NCI-H2171 treated with DMSO at 0.1 percent for 48 hours (cell line): Measurements from ENCODE around the gene TMEM235.

ENCODE experiments used
- DNase-seq: peaks from one replicate; lab custom pipeline; 2025; lab: John Stamatoyannopoulos, UW

TMEM235 gene

GRCh38 chr17:78255029-78255656 is 23.7 kb downstream of the TMEM235 start:
- no peak for DNase-seq

GRCh38 chr17:78255953-78256706 is 24.7 kb downstream of the TMEM235 start:
- DNase-seq, result no peak

- no peak for DNase-seq
Measured at GRCh38 chr17:78256707-78257591, 25.5 kb downstream of the TMEM235 start.

GRCh38 chr17:78257810-78258322 is 26.4 kb downstream of the TMEM235 start:
- no peak for DNase-seq

GRCh38 chr17:78258323-78259191 is 27.1 kb downstream of the TMEM235 start:
- DNase-seq, result no peak

GRCh38 chr17:78259192-78259554 is 27.7 kb downstream of the TMEM235 start:
- no peak for DNase-seq

GRCh38 chr17:78263063-78263735 is 31.8 kb downstream of the TMEM235 start:
- no peak for DNase-seq

- DNase-seq, result no peak
Measured at GRCh38 chr17:78263736-78264340, 32.4 kb downstream of the TMEM235 start.

- no peak for DNase-seq
Measured at GRCh38 chr17:78264590-78264989, 33.2 kb downstream of the TMEM235 start.

GRCh38 chr17:78265121-78265520 is 33.7 kb downstream of the TMEM235 start:
- DNase-seq, result no peak

GRCh38 chr17:78266231-78266631 is 34.8 kb downstream of the TMEM235 start:
- no peak for DNase-seq

- no peak for DNase-seq
Measured at GRCh38 chr17:78266771-78267170, 35.3 kb downstream of the TMEM235 start.

GRCh38 chr17:78267253-78268073 is 36.0 kb downstream of the TMEM235 start:
- DNase-seq, result no peak

GRCh38 chr17:78268191-78268874 is 36.9 kb downstream of the TMEM235 start:
- no peak for DNase-seq

GRCh38 chr17:78268951-78269905 is 37.8 kb downstream of the TMEM235 start:
- DNase-seq, result no peak

GRCh38 chr17:78269955-78270381 is 38.5 kb downstream of the TMEM235 start:
- DNase-seq, result no peak

GRCh38 chr17:78271419-78272170 is 40.2 kb downstream of the TMEM235 start:
- no peak for DNase-seq
